GM19397 (cell line): ENCODE data around the gene GPER1.
A peak's percentile ranks its signal among the peaks of the same experiment; 100 is the strongest.
"Not testable (repeated sequence)": the region's sequence is repeated elsewhere in the genome, so short reads cannot be mapped to it uniquely, and the experiment has no call there.

Source experiments
- ATAC-seq: cut with Tn5 transposase; IDR thresholded peaks from one replicate; pipeline ENCODE4 v1.9.1; 2021; ENCODE audit warnings: mild to moderate bottlenecking, moderate library complexity; ENCODE audit not compliant: unreplicated experiment

GPER1 gene

GRCh38 chr7:1101563-1102431, 13.9 kb downstream of the GPER1 start:
- ATAC-seq: no peak

- no peak for ATAC-seq
Measured at GRCh38 chr7:1103009-1103788, 15.3 kb downstream of the GPER1 start.

- no peak for ATAC-seq
Measured at GRCh38 chr7:1103789-1104515, 16.0 kb downstream of the GPER1 start.

GRCh38 chr7:1104516-1105179, 16.7 kb downstream of the GPER1 start:
- ATAC-seq: no peak

- peak; percentile 50 for ATAC-seq
Measured at GRCh38 chr7:1105189-1105588, 17.3 kb downstream of the GPER1 start.

- ATAC-seq: no peak
Measured at GRCh38 chr7:1106063-1106792, 18.3 kb downstream of the GPER1 start.

- ATAC-seq: no peak
Measured at GRCh38 chr7:1106793-1107421, 19.0 kb downstream of the GPER1 start.

GRCh38 chr7:1108264-1108920, 20.5 kb downstream of the GPER1 start:
- ATAC-seq: no peak

- ATAC-seq: no peak
Measured at GRCh38 chr7:1109581-1110310, 21.8 kb downstream of the GPER1 start.

- ATAC-seq: no peak
Measured at GRCh38 chr7:1110358-1110757, 22.4 kb downstream of the GPER1 start.

GRCh38 chr7:1111156-1111555, 23.2 kb downstream of the GPER1 start:
- ATAC-seq: no peak

GRCh38 chr7:1112109-1112508, 24.2 kb downstream of the GPER1 start:
- ATAC-seq: no peak

GRCh38 chr7:1112625-1113547, 25.0 kb downstream of the GPER1 start:
- ATAC-seq: no peak

GRCh38 chr7:1113548-1113885, 25.6 kb downstream of the GPER1 start:
- ATAC-seq: no peak

- no peak for ATAC-seq
Measured at GRCh38 chr7:1114088-1114487, 26.2 kb downstream of the GPER1 start.

- no peak for ATAC-seq
Measured at GRCh38 chr7:1114505-1114904, 26.6 kb downstream of the GPER1 start.

- not testable (repeated sequence) for ATAC-seq
Measured at GRCh38 chr7:1115171-1116045, 27.5 kb downstream of the GPER1 start.
